Kidney epithelial cell (primary cell): Measurements from ENCODE around the gene C13orf42. TPM values are rescaled to one million over a fixed set of nuclear protein-coding genes. Genes with fewer than 3 reads are reported as not detected.

Source experiments
- DNase-seq: peaks from one replicate; pipeline ENCODE4 v3.0.0-alpha.2; 2010; ENCODE audit warnings: low read depth
- H3K27me3 ChIP-seq: 2 replicates; pipeline ENCODE4 v1.6.0; 2011; ENCODE audit warnings: low read length; ENCODE audit not compliant: control insufficient read depth, insufficient read depth
- H3K36me3 ChIP-seq: 2 replicates; pipeline ENCODE4 v1.5.1; 2011; ENCODE audit warnings: low read length; ENCODE audit not compliant: control insufficient read depth, insufficient read depth
- H3K4me3 ChIP-seq: 2 replicates; pipeline ENCODE4 v1.5.1; 2011; ENCODE audit warnings: low read depth, mild to moderate bottlenecking, control low read depth, low read length
- total RNA-seq: library from RNA; depleted of rRNA; stranded (reverse); fragments of >200 nt; gene quantifications from 2 replicates; pipeline ENCODE4 v1.2.3, GENCODE V29; 2015
- TF ChIP-seq, protein P1 (sequence below): IDR thresholded peaks from 2 replicates; pipeline ENCODE4 v1.5.1; 2011; ENCODE audit warnings: mild to moderate bottlenecking, moderate library complexity, low read length, control low read depth, inconsistent platforms; ENCODE audit not compliant: insufficient read depth, poor library complexity, severe bottlenecking

Gene C13orf42
- total RNA-seq, 1 donor from 2014 or later, result not detected

DNA sequence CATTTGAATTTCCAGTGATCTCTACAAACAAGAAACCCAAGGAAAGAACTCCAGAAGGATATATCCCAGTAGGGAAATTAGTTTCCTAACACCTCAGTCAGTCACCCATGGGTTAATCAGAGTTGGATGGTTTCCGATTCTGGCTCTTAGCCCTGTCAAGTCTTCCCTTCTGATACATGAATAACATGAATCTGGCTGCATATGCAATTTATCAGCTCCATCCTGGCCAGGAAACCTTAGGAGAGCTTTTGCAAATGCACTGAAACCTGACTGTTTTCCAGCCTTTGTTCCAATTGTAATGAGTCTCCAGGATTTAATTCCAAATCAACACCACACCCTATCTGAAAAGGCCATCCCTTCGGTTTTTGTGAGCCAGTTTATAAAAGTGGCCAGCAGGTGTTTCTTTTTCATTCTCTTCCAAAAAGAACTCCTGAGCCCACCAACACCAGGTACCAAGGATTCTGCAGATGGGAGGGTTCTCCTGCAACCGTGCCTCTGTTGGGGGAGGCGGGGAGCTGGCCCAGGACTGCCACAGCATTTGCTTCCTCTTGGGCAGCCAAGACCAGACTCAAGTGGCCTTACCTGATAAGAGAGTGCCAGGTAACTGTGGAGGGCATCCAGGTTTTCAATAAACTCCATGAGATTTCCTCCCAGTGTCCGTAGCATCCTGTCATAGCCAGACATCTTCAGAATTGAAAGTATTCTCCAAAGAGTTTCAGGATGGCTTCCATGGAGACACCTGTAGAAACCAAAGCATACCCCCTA, 77.5 kb downstream of the C13orf42 start:
- TF ChIP-seq, protein P1, sequence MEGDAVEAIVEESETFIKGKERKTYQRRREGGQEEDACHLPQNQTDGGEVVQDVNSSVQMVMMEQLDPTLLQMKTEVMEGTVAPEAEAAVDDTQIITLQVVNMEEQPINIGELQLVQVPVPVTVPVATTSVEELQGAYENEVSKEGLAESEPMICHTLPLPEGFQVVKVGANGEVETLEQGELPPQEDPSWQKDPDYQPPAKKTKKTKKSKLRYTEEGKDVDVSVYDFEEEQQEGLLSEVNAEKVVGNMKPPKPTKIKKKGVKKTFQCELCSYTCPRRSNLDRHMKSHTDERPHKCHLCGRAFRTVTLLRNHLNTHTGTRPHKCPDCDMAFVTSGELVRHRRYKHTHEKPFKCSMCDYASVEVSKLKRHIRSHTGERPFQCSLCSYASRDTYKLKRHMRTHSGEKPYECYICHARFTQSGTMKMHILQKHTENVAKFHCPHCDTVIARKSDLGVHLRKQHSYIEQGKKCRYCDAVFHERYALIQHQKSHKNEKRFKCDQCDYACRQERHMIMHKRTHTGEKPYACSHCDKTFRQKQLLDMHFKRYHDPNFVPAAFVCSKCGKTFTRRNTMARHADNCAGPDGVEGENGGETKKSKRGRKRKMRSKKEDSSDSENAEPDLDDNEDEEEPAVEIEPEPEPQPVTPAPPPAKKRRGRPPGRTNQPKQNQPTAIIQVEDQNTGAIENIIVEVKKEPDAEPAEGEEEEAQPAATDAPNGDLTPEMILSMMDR, result no peak
- Histone ChIP-seq H3K36me3 (no peaks in the 10 kb centered on the region), H3K4me3 (no peak overlapping the region), H3K27me3 (no peaks in the 10 kb centered on the region)
- no peak for DNase-seq

DNA sequence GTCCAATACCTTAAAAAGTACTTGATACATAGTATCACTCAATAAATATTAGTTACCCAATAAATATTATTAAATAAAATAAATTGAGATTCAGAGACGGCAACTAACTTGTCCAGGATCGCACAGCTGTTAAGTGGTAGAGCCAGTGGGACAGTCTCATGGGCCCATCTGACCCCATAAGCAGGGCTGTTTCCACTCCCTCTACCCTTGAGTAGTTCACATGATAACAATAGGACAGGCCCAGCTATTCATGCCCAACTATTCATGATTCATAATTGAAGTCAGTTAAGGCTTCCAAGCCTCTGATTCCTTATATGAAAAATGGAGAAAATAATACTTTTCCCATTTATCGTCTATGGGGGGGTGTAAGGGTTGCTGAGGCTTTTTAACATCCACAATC, 78.2 kb downstream of the C13orf42 start:
- Histone ChIP-seq H3K27me3 (no peaks in the 10 kb centered on the region), H3K4me3 (no peak overlapping the region), H3K36me3 (no peaks in the 10 kb centered on the region)
- TF ChIP-seq, protein P1, result no peak
- DNase-seq, result no peak

Other genes starting within 250 kb of the C13orf42 start
- 23.9 and 26.7 TPM in 2 replicates for gene RNASEH2B, start 201.5 kb downstream of the C13orf42 start, total RNA-seq
- gene FAM124A, start 111.1 kb upstream of the C13orf42 start, total RNA-seq, result 0.48 and 1.2 TPM in 2 replicates
- not detected in 2 replicates for gene SERPINE3, start 228.4 kb upstream of the C13orf42 start, total RNA-seq